Inflammatory macrophage treated with lipopolysaccharide for 1 hour (primary cell): Measurements from ENCODE around the gene CD300C.
"Not testable (repeated sequence)": the region's sequence is repeated elsewhere in the genome, so short reads cannot be mapped to it uniquely, and the experiment has no call there.

ENCODE experiments used
- DNase-seq, 2 donors: peaks; one replicate each; pipeline ENCODE4 v3.0.0-alpha.2; 2020 to 2022

CD300C gene

GRCh38 chr17:74530831-74531150 is 15.1 kb downstream of the CD300C start:
- no peak for DNase-seq

- no peak for DNase-seq
Observed at GRCh38 chr17:74529243-74529642, 16.7 kb downstream of the CD300C start.

GRCh38 chr17:74528491-74529199 is 17.3 kb downstream of the CD300C start:
- peak; percentile 96 to 99 for DNase-seq

- DNase-seq, result no peak
Observed at GRCh38 chr17:74527756-74528155, 18.2 kb downstream of the CD300C start.

- no peak for DNase-seq
Observed at GRCh38 chr17:74527081-74527480, 18.8 kb downstream of the CD300C start.

- DNase-seq, result no peak
Observed at GRCh38 chr17:74526681-74527080, 19.2 kb downstream of the CD300C start.

- no peak for DNase-seq
Observed at GRCh38 chr17:74525781-74526288, 20.1 kb downstream of the CD300C start.

GRCh38 chr17:74525465-74525725 is 20.5 kb downstream of the CD300C start:
- DNase-seq, result no peak

- peak; percentile 71 to 81 for DNase-seq
Observed at GRCh38 chr17:74524653-74525464, 21.1 kb downstream of the CD300C start.

GRCh38 chr17:74523308-74523707 is 22.6 kb downstream of the CD300C start:
- no peak for DNase-seq

GRCh38 chr17:74522381-74523105 is 23.4 kb downstream of the CD300C start:
- no peak for DNase-seq

GRCh38 chr17:74521701-74522201 is 24.2 kb downstream of the CD300C start:
- peak; percentile 78 to 91 for DNase-seq

- peak; percentile 95 to 99 for DNase-seq
Observed at GRCh38 chr17:74520790-74521480, 25.0 kb downstream of the CD300C start.

GRCh38 chr17:74520016-74520434 is 25.9 kb downstream of the CD300C start:
- peak; percentile 65 to 70 for DNase-seq

GRCh38 chr17:74518413-74518981 is 27.4 kb downstream of the CD300C start:
- not testable (repeated sequence) for DNase-seq

GRCh38 chr17:74516561-74517328 is 29.2 kb downstream of the CD300C start:
- peak in 1 of 2 donors; percentile 14 for DNase-seq

- no peak for DNase-seq
Observed at GRCh38 chr17:74515941-74516340, 30.0 kb downstream of the CD300C start.

- DNase-seq, result peak in 1 of 2 donors; percentile 53
Observed at GRCh38 chr17:74514632-74515334, 31.1 kb downstream of the CD300C start.

- peak; percentile 52 to 59 for DNase-seq
Observed at GRCh38 chr17:74513987-74514631, 31.8 kb downstream of the CD300C start.

- peak; percentile 92 to 99 for DNase-seq
Observed at GRCh38 chr17:74512624-74513091, 33.3 kb downstream of the CD300C start.
